PFSK-1 (cell line): Measurements from ENCODE around the gene LMNTD1.

Experiments
- FOXP2 ChIP-seq: optimal IDR thresholded peaks from 2 replicates; pipeline ENCODE3; 2011; ENCODE audit warnings: borderline replicate concordance, control low read depth, inconsistent platforms; ENCODE audit not compliant: insufficient read depth; ENCODE audit errors: extremely low read length, extremely low read depth
- POLR2AphosphoS5 ChIP-seq: IDR thresholded peaks from 2 replicates; pipeline ENCODE4 v1.6.1; 2012; ENCODE audit warnings: low read depth, mild to moderate bottlenecking, control low read depth, low read length, moderate library complexity
- REST ChIP-seq, 2 experiments: IDR thresholded peaks; 2 replicates each; pipeline versions ENCODE4 v1.6.1 to v1.8.0; 2011 to 2012; ENCODE audit warnings: low read depth in 2 of 2, low read length in 2 of 2, control low read depth in 1 of 2, inconsistent platforms in 1 of 2, mild to moderate bottlenecking in 1 of 2, moderate library complexity in 1 of 2; ENCODE audit not compliant: insufficient read depth in 1 of 2
- SIN3A ChIP-seq: IDR thresholded peaks from 2 replicates; pipeline ENCODE4 v1.6.1; 2012; ENCODE audit warnings: mild to moderate bottlenecking, low read length, moderate library complexity, borderline replicate concordance; ENCODE audit not compliant: insufficient read depth
- TAF1 ChIP-seq: IDR thresholded peaks from 2 replicates; pipeline ENCODE4 v1.6.1; 2012; ENCODE audit warnings: low read length, control low read depth, borderline replicate concordance; ENCODE audit not compliant: insufficient read depth

GRCh38 chr12:25449007-25449406 is 104.1 kb downstream of the LMNTD1 start:
- TF ChIP-seq TAF1 (no peak), SIN3A (no peak), POLR2AphosphoS5 (no peak), FOXP2 (no peak), REST (IDR thresholded peaks at IDR 0.05; ENCODE audit: insufficient read depth in 1 of 2, low read depth in 2 of 2, low read length in 2 of 2) (no peak)
